A673 (cell line): ENCODE measurements around the gene LRRC4B. TPM values are rescaled to one million over a fixed set of nuclear protein-coding genes. Genes with fewer than 3 reads are reported as not detected.
"Not testable (repeated sequence)": the region's sequence is repeated elsewhere in the genome, so short reads cannot be mapped to it uniquely, and the experiment has no call there.

Source experiments
- BruUV-seq: library from RNA; stranded (reverse); fragments of 400-500 nt; replicated peaks from 2 replicates; lab custom pipeline; 2021; lab: Mats Ljungman, UMichigan
- CTCF ChIA-PET: fragments of 300-600 bp; sonication (Branson Sonifier 250); formaldehyde crosslinking; loops from one replicate; lab custom pipeline; 2022; ENCODE audit warnings: antibody characterized with exemption; lab: Charles Lee
- POLR2A ChIA-PET: fragments of 300-600 bp; sonication (Branson Sonifier 250); formaldehyde crosslinking; loops from one replicate; lab custom pipeline; 2022; ENCODE audit warnings: antibody characterized with exemption; ENCODE audit not compliant: low non-redundant PET; lab: Charles Lee
- DNase-seq: peaks from one replicate; pipeline ENCODE4 v3.0.0-alpha.2; 2015; ENCODE audit warnings: low spot score
- H3K27ac ChIP-seq: fragments of 200-600 bp; sonication (generic); 2 replicates; pipeline ENCODE4 v1.5.1; 2016; ENCODE audit warnings: mixed run types, low read depth, mild to moderate bottlenecking, mixed read lengths, antibody characterized with exemption, low read length; ENCODE audit not compliant: poor library complexity, severe bottlenecking
- H3K27me3 ChIP-seq: fragments of 200-600 bp; sonication (generic); replicated peaks from 2 replicates; pipeline ENCODE4 v1.6.1; 2017; ENCODE audit warnings: mixed run types, low read depth, mild to moderate bottlenecking, mixed read lengths, antibody characterized with exemption, low read length; ENCODE audit not compliant: insufficient read depth, poor library complexity
- H3K36me3 ChIP-seq: fragments of 200-600 bp; sonication (generic); 2 replicates; pipeline ENCODE4 v1.6.1; 2016; ENCODE audit warnings: mixed run types, mild to moderate bottlenecking, mixed read lengths, antibody characterized with exemption, low read length; ENCODE audit not compliant: insufficient read depth, poor library complexity, severe bottlenecking
- H3K4me1 ChIP-seq: fragments of 200-600 bp; sonication (generic); 2 replicates; pipeline ENCODE4 v1.6.1; 2017; ENCODE audit warnings: mixed run types, mild to moderate bottlenecking, mixed read lengths, antibody characterized with exemption, low read length; ENCODE audit not compliant: insufficient read depth, poor library complexity, severe bottlenecking
- H3K4me3 ChIP-seq: fragments of 200-600 bp; sonication (generic); 2 replicates; pipeline ENCODE4 v1.5.1; 2016; ENCODE audit warnings: low read depth, mixed run types, mild to moderate bottlenecking, mixed read lengths, low read length; ENCODE audit not compliant: poor library complexity, severe bottlenecking
- H3K9me3 ChIP-seq: fragments of 200-600 bp; sonication (generic); 2 replicates; pipeline ENCODE4 v1.6.1; 2016; ENCODE audit warnings: mixed run types, low read depth, mild to moderate bottlenecking, mixed read lengths, antibody characterized with exemption, low read length; ENCODE audit not compliant: poor library complexity, severe bottlenecking
- CTCF ChIP-seq: fragments of 300-800, 200-600 bp; sonication (generic); conservative IDR thresholded peaks from 2 replicates; pipeline ENCODE4 v1.5.1; 2017; ENCODE audit warnings: low read depth, mild to moderate bottlenecking, antibody characterized with exemption, low read length, moderate library complexity, mixed read lengths
- EZH2 ChIP-seq: fragments of 200-600 bp; sonication (generic); IDR thresholded peaks from 2 replicates; pipeline ENCODE4 v1.6.1; 2017; ENCODE audit warnings: borderline replicate concordance, low read depth, mild to moderate bottlenecking, mixed read lengths, antibody characterized with exemption, low read length; ENCODE audit not compliant: poor library complexity, severe bottlenecking
- intact Hi-C: fragments of 100-400 bp; cut with micrococcal nuclease; formaldehyde crosslinking; loops from one replicate; pipeline ENCODE4 v1.10.0; 2022; ENCODE audit not compliant: unreplicated experiment
- total RNA-seq: library from RNA; stranded (reverse); gene quantifications from 2 replicates; pipeline ENCODE4 v1.2.3, GENCODE V29; 2021

LRRC4B gene
- total RNA-seq, 1 experiment from 2014 or later = 23.1 TPM

- Histone ChIP-seq H3K4me3 (no peak overlapping the region), H3K27me3 (no peaks in the 10 kb centered on the region), H3K27ac (no peak overlapping the region), H3K4me1 (no peaks in the 10 kb centered on the region), H3K9me3 (peaks cover 14% of the 10 kb centered on the region), H3K36me3 (no peaks in the 10 kb centered on the region)
- DNase-seq = no peak
- TF ChIP-seq CTCF = no peak
- no peak for TF ChIP-seq EZH2
- ChIA-PET CTCF (no interaction called here), POLR2A (no interaction called here)
- intact Hi-C loops = no loop called here
- BruUV-seq = no TSS peak
These were observed 37.0 kb downstream of the LRRC4B start for GRCh38 chr19:50531171-50531612.

- H3K4me1 ChIP-seq, H3K4me3 ChIP-seq, H3K27me3 ChIP-seq, POLR2A ChIA-PET, DNase-seq, H3K9me3 ChIP-seq, BruUV-seq, H3K27ac ChIP-seq, intact Hi-C loops, H3K36me3 ChIP-seq: not testable (repeated sequence)
- CTCF ChIA-PET = interaction anchor here (1.4 kb wide), 1 partner anchor 10 kb away, joined by 6 read pairs; no protein-coding TSS in a partner anchor
These were observed 40.2 kb downstream of the LRRC4B start for GRCh38 chr19:50528052-50528451.

GRCh38 chr19:50522881-50523280 lies 45.4 kb downstream of the LRRC4B start:
- intact Hi-C loops = no loop called here
- no peak overlapping the region for H3K4me3 ChIP-seq
- CTCF ChIA-PET = no interaction called here
- no peaks in the 10 kb centered on the region for H3K36me3 ChIP-seq
- POLR2A ChIA-PET = no interaction called here
- no peak for DNase-seq
- no peaks in the 10 kb centered on the region for H3K4me1 ChIP-seq
- BruUV-seq = no TSS peak
- no peak overlapping the region for H3K27ac ChIP-seq
- no peaks in the 10 kb centered on the region for H3K27me3 ChIP-seq
- no peaks in the 10 kb centered on the region for H3K9me3 ChIP-seq
- TF ChIP-seq EZH2 (no peak), CTCF (no peak)

- POLR2A ChIA-PET = no interaction called here
- no peaks in the 10 kb centered on the region for H3K4me1 ChIP-seq
- no peak overlapping the region for H3K4me3 ChIP-seq
- H3K9me3 ChIP-seq = no peaks in the 10 kb centered on the region
- intact Hi-C loops = no loop called here
- no peak for TF ChIP-seq EZH2
- no peak for TF ChIP-seq CTCF
- no peak for DNase-seq
- CTCF ChIA-PET = no interaction called here
- no peaks in the 10 kb centered on the region for H3K27me3 ChIP-seq
- BruUV-seq = no TSS peak
- H3K36me3 ChIP-seq = no peaks in the 10 kb centered on the region
- H3K27ac ChIP-seq = no peak overlapping the region
These were observed 47.3 kb downstream of the LRRC4B start for GRCh38 chr19:50520822-50521465.
